Measurements from ENCODE around the gene DFFB. TPM values are rescaled to one million over a fixed set of nuclear protein-coding genes. Genes with fewer than 3 reads are reported as not detected.

The DFFB gene
- total and polyA plus RNA-seq, 4 experiments from 2014 or later, result 8.2 to 26.1 (median 18.1) TPM

GRCh38 chr1:3907621-3908165 is 50.4 kb downstream of the DFFB start:
- DNase-seq, result no peak
- no peaks in the 10 kb centered on the region for H3K36me3 ChIP-seq (ENCODE audit: insufficient read depth, low read length)
- H3K4me1 ChIP-seq (ENCODE audit: insufficient read depth, low read length), result peaks cover 22% of the 10 kb centered on the region
- no peak overlapping the region for H3K27ac ChIP-seq (ENCODE audit: low read depth, low read length)
- intact Hi-C loops (cut with micrococcal nuclease), result no loop called here
- H3K27me3 ChIP-seq (ENCODE audit: insufficient read depth, low read length), result no peaks in the 10 kb centered on the region
- H3K4me3 ChIP-seq (ENCODE audit: low read length in 2 of 2), result no peak overlapping the region
- Mint-ChIP-seq H3K4me1 (peaks cover 11 to 25% (median 23%) of the 10 kb centered on the region in 4 donors), H3K36me3 (no peaks in the 10 kb centered on the region), H3K27me3 (no peaks in the 10 kb centered on the region), H3K27ac (peak overlapping the region in 1 of 7 donors; percentile 4), H3K4me3 (no peak overlapping the region), H3K9me3 (no peaks in the 10 kb centered on the region)
- no peaks in the 10 kb centered on the region for H3K9me3 ChIP-seq (ENCODE audit: control insufficient read depth in 1 of 2, low read length in 2 of 2)
- POLR2A ChIA-PET (ENCODE audit: partially characterized antibody), result no interaction called here
- CTCF ChIA-PET (ENCODE audit: partially characterized antibody), result interaction anchor here (2.0 kb wide), 1 partner anchor 50 kb away, joined by 7 read pairs; the partner anchor contains the start of genes CEP104 and DFFB

GRCh38 chr1:3908886-3909517 is 51.7 kb downstream of the DFFB start:
- peak overlapping the region in 1 of 7 donors; percentile 44 for H3K27ac Mint-ChIP-seq
- no peak overlapping the region for H3K27ac ChIP-seq (ENCODE audit: low read depth, low read length)
- H3K27me3 Mint-ChIP-seq, result no peaks in the 10 kb centered on the region
- intact Hi-C loops (cut with micrococcal nuclease), result no loop called here
- no peaks in the 10 kb centered on the region for H3K36me3 ChIP-seq (ENCODE audit: insufficient read depth, low read length)
- no peak for DNase-seq
- H3K9me3 ChIP-seq (ENCODE audit: control insufficient read depth in 1 of 2, low read length in 2 of 2), result no peaks in the 10 kb centered on the region
- peaks cover 0 to 12% (median 11%) of the 10 kb centered on the region in 4 donors for H3K4me1 Mint-ChIP-seq
- ChIA-PET CTCF (ENCODE audit: partially characterized antibody) (no interaction called here), POLR2A (ENCODE audit: partially characterized antibody) (no interaction called here)
- no peaks in the 10 kb centered on the region for H3K27me3 ChIP-seq (ENCODE audit: insufficient read depth, low read length)
- no peak overlapping the region for H3K4me3 Mint-ChIP-seq
- peaks cover 9% of the 10 kb centered on the region for H3K4me1 ChIP-seq (ENCODE audit: insufficient read depth, low read length)
- H3K9me3 Mint-ChIP-seq, result no peaks in the 10 kb centered on the region
- no peak overlapping the region for H3K4me3 ChIP-seq (ENCODE audit: low read length in 2 of 2)
- H3K36me3 Mint-ChIP-seq, result no peaks in the 10 kb centered on the region

GRCh38 chr1:3909615-3910014 is 52.3 kb downstream of the DFFB start:
- DNase-seq, result no peak
- no peak overlapping the region for H3K27ac ChIP-seq (ENCODE audit: low read depth, low read length)
- no peaks in the 10 kb centered on the region for H3K9me3 ChIP-seq (ENCODE audit: control insufficient read depth in 1 of 2, low read length in 2 of 2)
- H3K36me3 ChIP-seq (ENCODE audit: insufficient read depth, low read length), result no peaks in the 10 kb centered on the region
- peaks cover 5% of the 10 kb centered on the region for H3K4me1 ChIP-seq (ENCODE audit: insufficient read depth, low read length)
- Mint-ChIP-seq H3K9me3 (no peaks in the 10 kb centered on the region), H3K36me3 (no peaks in the 10 kb centered on the region), H3K4me1 (peaks cover 0 to 11% (median 10%) of the 10 kb centered on the region in 4 donors), H3K27me3 (no peaks in the 10 kb centered on the region), H3K27ac (no peak overlapping the region), H3K4me3 (peak overlapping the region in 1 of 8 donors; percentile 36)
- ChIA-PET POLR2A (ENCODE audit: partially characterized antibody) (no interaction called here), CTCF (ENCODE audit: partially characterized antibody) (no interaction called here)
- H3K27me3 ChIP-seq (ENCODE audit: insufficient read depth, low read length), result no peaks in the 10 kb centered on the region
- intact Hi-C loops (cut with micrococcal nuclease), result no loop called here
- H3K4me3 ChIP-seq (ENCODE audit: low read length in 2 of 2), result no peak overlapping the region

- no peak overlapping the region for H3K4me3 ChIP-seq (ENCODE audit: low read length in 2 of 2)
- Mint-ChIP-seq H3K36me3 (no peaks in the 10 kb centered on the region), H3K27me3 (no peaks in the 10 kb centered on the region), H3K4me3 (peak overlapping the region in 1 of 8 donors; percentile 36), H3K27ac (no peak overlapping the region), H3K4me1 (peaks cover 0 to 11% (median 10%) of the 10 kb centered on the region in 4 donors), H3K9me3 (no peaks in the 10 kb centered on the region)
- POLR2A ChIA-PET (ENCODE audit: partially characterized antibody), result no interaction called here
- H3K27me3 ChIP-seq (ENCODE audit: insufficient read depth, low read length), result no peaks in the 10 kb centered on the region
- CTCF ChIA-PET (ENCODE audit: partially characterized antibody), result no interaction called here
- H3K36me3 ChIP-seq (ENCODE audit: insufficient read depth, low read length), result no peaks in the 10 kb centered on the region
- H3K9me3 ChIP-seq (ENCODE audit: control insufficient read depth in 1 of 2, low read length in 2 of 2), result no peaks in the 10 kb centered on the region
- H3K27ac ChIP-seq (ENCODE audit: low read depth, low read length), result no peak overlapping the region
- intact Hi-C loops (cut with micrococcal nuclease), result no loop called here
- H3K4me1 ChIP-seq (ENCODE audit: insufficient read depth, low read length), result peaks cover 5% of the 10 kb centered on the region
- no peak for DNase-seq
These were observed 52.9 kb downstream of the DFFB start for GRCh38 chr1:3910049-3910731.

GRCh38 chr1:3910857-3911845 is 53.9 kb downstream of the DFFB start:
- peak overlapping the region in 1 of 2 donors; percentile 35 for H3K4me3 ChIP-seq (ENCODE audit: low read length in 2 of 2)
- intact Hi-C loops (cut with micrococcal nuclease), result no loop called here
- POLR2A ChIA-PET (ENCODE audit: partially characterized antibody), result no interaction called here
- H3K9me3 ChIP-seq (ENCODE audit: control insufficient read depth in 1 of 2, low read length in 2 of 2), result no peaks in the 10 kb centered on the region
- no peaks in the 10 kb centered on the region for H3K27me3 ChIP-seq (ENCODE audit: insufficient read depth, low read length)
- Mint-ChIP-seq H3K27me3 (peaks cover 0 to 1% of the 10 kb centered on the region in 2 donors), H3K4me1 (peaks cover 0 to 11% (median 6%) of the 10 kb centered on the region in 4 donors), H3K4me3 (peak overlapping the region in 4 of 8 donors; percentile 35 to 68 (median 54)), H3K9me3 (no peaks in the 10 kb centered on the region), H3K27ac (no peak overlapping the region), H3K36me3 (no peaks in the 10 kb centered on the region)
- no peak overlapping the region for H3K27ac ChIP-seq (ENCODE audit: low read depth, low read length)
- no peaks in the 10 kb centered on the region for H3K36me3 ChIP-seq (ENCODE audit: insufficient read depth, low read length)
- DNase-seq, result peak; percentile 69 to 73 (median 72)
- peaks cover 5% of the 10 kb centered on the region for H3K4me1 ChIP-seq (ENCODE audit: insufficient read depth, low read length)
- CTCF ChIA-PET (ENCODE audit: partially characterized antibody), result interaction anchor here (0.9 to 1.1 kb wide), 3 partner anchors 8 to 1834 kb away, joined by 3 to 5 read pairs (median 3); no protein-coding TSS in a partner anchor

GRCh38 chr1:3911981-3912808 is 54.9 kb downstream of the DFFB start:
- CTCF ChIA-PET (ENCODE audit: partially characterized antibody), result interaction anchor here (1.1 kb wide), 1 partner anchor 1833 kb away, joined by 3 read pairs; no protein-coding TSS in a partner anchor
- no peaks in the 10 kb centered on the region for H3K36me3 Mint-ChIP-seq

More at GRCh38 chr1:3911981-3912808, 54.9 kb downstream of the DFFB start:
- H3K9me3 ChIP-seq (ENCODE audit: control insufficient read depth in 1 of 2, low read length in 2 of 2), result no peaks in the 10 kb centered on the region
- POLR2A ChIA-PET (ENCODE audit: partially characterized antibody), result no interaction called here
- H3K4me1 Mint-ChIP-seq, result peaks cover 0 to 9% (median 5%) of the 10 kb centered on the region in 4 donors
- no peak overlapping the region for H3K27ac Mint-ChIP-seq
- H3K27ac ChIP-seq (ENCODE audit: low read depth, low read length), result no peak overlapping the region
- H3K4me3 Mint-ChIP-seq, result no peak overlapping the region
- no peak for DNase-seq
- peaks cover 5% of the 10 kb centered on the region for H3K4me1 ChIP-seq (ENCODE audit: insufficient read depth, low read length)
- no peaks in the 10 kb centered on the region for H3K9me3 Mint-ChIP-seq
- no peaks in the 10 kb centered on the region for H3K27me3 ChIP-seq (ENCODE audit: insufficient read depth, low read length)
- peaks cover 0 to 1% of the 10 kb centered on the region in 2 donors for H3K27me3 Mint-ChIP-seq
- H3K36me3 ChIP-seq (ENCODE audit: insufficient read depth, low read length), result no peaks in the 10 kb centered on the region
- H3K4me3 ChIP-seq (ENCODE audit: low read length in 2 of 2), result no peak overlapping the region
- intact Hi-C loops (cut with micrococcal nuclease), result no loop called here

All from CD4-positive, alpha-beta memory T cell (primary cell).